IPS-15b (cell line): Measurements from ENCODE around the gene CCL20.

Experiments
- H3K27me3 ChIP-seq: one replicate; pipeline ENCODE4 v1.6.1; 2013; ENCODE audit warnings: low read length; ENCODE audit not compliant: control insufficient read depth, insufficient read depth
- H3K36me3 ChIP-seq: one replicate; pipeline ENCODE4 v1.6.1; 2013; ENCODE audit warnings: low read length; ENCODE audit not compliant: control insufficient read depth, insufficient read depth
- H3K4me1 ChIP-seq: one replicate; pipeline ENCODE4 v1.6.1; 2013; ENCODE audit warnings: mild to moderate bottlenecking, low read length; ENCODE audit not compliant: control insufficient read depth, insufficient read depth
- H3K4me3 ChIP-seq: one replicate; pipeline ENCODE4 v1.5.1; 2013; ENCODE audit warnings: low read depth, low read length
- H3K9ac ChIP-seq: one replicate; pipeline ENCODE4 v1.6.1; 2013; ENCODE audit warnings: low read depth, mild to moderate bottlenecking, low read length
- H3K9me3 ChIP-seq: one replicate; pipeline ENCODE4 v1.6.1; 2013; ENCODE audit warnings: mild to moderate bottlenecking, low read length; ENCODE audit not compliant: control insufficient read depth, insufficient read depth

Gene CCL20

DNA sequence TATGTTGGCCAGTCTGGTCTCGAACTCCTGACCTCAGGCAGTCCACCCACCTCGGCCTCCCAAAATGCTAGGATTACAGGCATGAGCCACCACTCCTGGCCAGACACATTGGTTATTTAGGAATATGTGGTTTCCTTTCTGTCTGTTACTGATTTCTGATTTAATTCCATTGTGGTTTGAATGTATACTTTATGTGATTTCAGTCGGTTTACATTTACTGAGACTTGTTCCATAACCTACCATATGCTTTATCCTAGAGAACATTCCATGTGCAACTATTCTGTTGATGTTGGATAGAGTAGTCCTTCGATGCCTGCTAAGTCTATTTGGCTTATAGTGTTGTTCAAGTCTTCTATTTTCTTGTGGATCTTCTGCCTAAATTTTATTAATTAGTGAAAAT, 1.6 kb upstream of the CCL20 start:
- no peak overlapping the region for H3K4me3 ChIP-seq
- H3K27me3 ChIP-seq = no peaks in the 10 kb centered on the region
- H3K36me3 ChIP-seq = no peaks in the 10 kb centered on the region
- H3K4me1 ChIP-seq = no peaks in the 10 kb centered on the region
- H3K9ac ChIP-seq = no peak overlapping the region
- no peaks in the 10 kb centered on the region for H3K9me3 ChIP-seq

GRCh38 chr2:227813229-227813561, 447 bp upstream of the CCL20 start:
- no peak overlapping the region for H3K4me3 ChIP-seq
- no peaks in the 10 kb centered on the region for H3K9me3 ChIP-seq
- H3K36me3 ChIP-seq = no peaks in the 10 kb centered on the region

DNA sequence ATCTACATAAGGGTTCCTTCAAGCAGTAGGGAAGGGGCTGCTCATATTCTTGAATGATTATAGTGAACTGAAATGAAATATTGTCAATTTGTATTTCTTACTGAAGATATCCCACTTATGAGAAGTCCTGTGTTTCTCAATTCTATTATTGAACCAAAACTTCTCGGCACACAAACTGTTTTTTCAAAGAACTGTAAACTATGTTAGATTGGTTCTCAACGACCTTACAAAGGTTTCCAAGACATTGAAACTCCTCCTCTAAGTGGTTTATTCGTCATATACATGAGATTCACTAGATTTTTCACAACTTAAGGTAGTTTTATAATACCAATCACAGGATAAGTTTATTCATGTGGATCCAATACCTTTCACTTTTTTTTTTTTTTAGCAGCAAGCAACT, 1.4 kb downstream of the CCL20 start:
- Histone ChIP-seq H3K4me3 (no peak overlapping the region), H3K27me3 (no peaks in the 10 kb centered on the region), H3K9me3 (no peaks in the 10 kb centered on the region), H3K9ac (no peak overlapping the region), H3K4me1 (no peaks in the 10 kb centered on the region), H3K36me3 (no peaks in the 10 kb centered on the region)

More at GRCh38 chr2:227813229-227813561, 447 bp upstream of the CCL20 start:
- no peaks in the 10 kb centered on the region for H3K4me1 ChIP-seq
- H3K9ac ChIP-seq = no peak overlapping the region
- H3K27me3 ChIP-seq = no peaks in the 10 kb centered on the region

GRCh38 chr2:227816507-227817294, 3.1 kb downstream of the CCL20 start:
- H3K9ac ChIP-seq = no peak overlapping the region
- no peaks in the 10 kb centered on the region for H3K27me3 ChIP-seq
- no peak overlapping the region for H3K4me3 ChIP-seq
- no peaks in the 10 kb centered on the region for H3K36me3 ChIP-seq
- no peaks in the 10 kb centered on the region for H3K4me1 ChIP-seq
- H3K9me3 ChIP-seq = no peaks in the 10 kb centered on the region

DNA sequence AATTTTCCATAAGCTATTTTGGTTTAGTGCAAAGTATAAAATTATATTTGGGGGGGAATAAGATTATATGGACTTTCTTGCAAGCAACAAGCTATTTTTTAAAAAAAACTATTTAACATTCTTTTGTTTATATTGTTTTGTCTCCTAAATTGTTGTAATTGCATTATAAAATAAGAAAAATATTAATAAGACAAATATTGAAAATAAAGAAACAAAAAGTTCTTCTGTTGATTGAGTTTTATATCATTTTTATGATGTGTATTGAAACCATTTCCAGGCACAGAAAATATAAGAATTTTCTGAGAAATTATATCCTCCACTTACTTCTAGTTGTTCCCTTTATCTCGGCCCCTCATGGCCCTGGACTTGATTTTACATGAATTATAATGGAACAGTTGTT, 3.7 kb downstream of the CCL20 start:
- no peaks in the 10 kb centered on the region for H3K36me3 ChIP-seq
- no peaks in the 10 kb centered on the region for H3K4me1 ChIP-seq
- no peak overlapping the region for H3K9ac ChIP-seq
- H3K27me3 ChIP-seq = no peaks in the 10 kb centered on the region
- H3K4me3 ChIP-seq = no peak overlapping the region
- H3K9me3 ChIP-seq = no peaks in the 10 kb centered on the region

- Histone ChIP-seq H3K4me3 (no peak overlapping the region), H3K4me1 (no peaks in the 10 kb centered on the region), H3K36me3 (no peaks in the 10 kb centered on the region), H3K27me3 (no peaks in the 10 kb centered on the region), H3K9ac (no peak overlapping the region), H3K9me3 (no peaks in the 10 kb centered on the region)
These were observed 4.4 kb downstream of the CCL20 start for GRCh38 chr2:227817850-227818674.

DNA sequence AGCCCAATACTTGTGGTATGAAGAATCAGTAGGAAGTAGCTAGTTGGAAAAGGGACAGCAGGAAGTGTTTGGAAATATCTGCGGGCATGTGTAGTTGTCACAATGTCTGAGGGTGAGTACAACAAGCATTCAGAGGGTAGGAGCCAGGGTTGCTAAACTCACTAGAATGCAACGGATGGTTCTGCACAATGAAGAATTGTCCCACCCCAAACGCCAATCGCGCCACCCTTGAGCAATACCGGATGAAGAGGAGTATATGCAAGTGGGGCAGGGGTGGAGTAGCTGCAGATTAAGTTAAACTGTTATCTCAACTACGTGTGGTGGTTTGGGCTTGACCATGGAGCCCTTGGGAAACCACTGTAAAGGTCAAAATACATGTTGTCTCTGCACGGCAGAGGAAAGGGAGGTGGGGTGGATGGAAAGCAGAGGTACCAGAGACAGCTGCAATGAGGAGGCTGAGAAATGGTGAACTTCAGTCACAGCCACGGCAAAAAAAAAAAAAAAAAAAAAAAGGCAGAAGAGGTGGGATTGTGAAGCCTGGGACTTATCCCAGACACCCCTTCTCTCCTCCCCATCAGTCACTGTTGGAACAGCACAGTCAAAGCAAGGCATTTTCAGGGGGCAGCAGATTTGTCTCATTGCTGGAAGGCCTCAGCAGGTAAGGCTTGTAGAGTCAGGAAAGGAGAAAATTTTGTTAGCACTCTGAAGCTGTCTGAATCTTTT, 5.2 kb downstream of the CCL20 start:
- H3K9me3 ChIP-seq = no peaks in the 10 kb centered on the region
- H3K27me3 ChIP-seq = no peaks in the 10 kb centered on the region
- H3K4me3 ChIP-seq = no peak overlapping the region
- no peak overlapping the region for H3K9ac ChIP-seq
- no peaks in the 10 kb centered on the region for H3K4me1 ChIP-seq
- no peaks in the 10 kb centered on the region for H3K36me3 ChIP-seq

- Histone ChIP-seq H3K36me3 (no peaks in the 10 kb centered on the region), H3K4me3 (no peak overlapping the region), H3K9ac (no peak overlapping the region), H3K9me3 (no peaks in the 10 kb centered on the region), H3K4me1 (no peaks in the 10 kb centered on the region), H3K27me3 (no peaks in the 10 kb centered on the region)
These were observed 5.7 kb downstream of the CCL20 start for GRCh38 chr2:227819398-227819697.

DNA sequence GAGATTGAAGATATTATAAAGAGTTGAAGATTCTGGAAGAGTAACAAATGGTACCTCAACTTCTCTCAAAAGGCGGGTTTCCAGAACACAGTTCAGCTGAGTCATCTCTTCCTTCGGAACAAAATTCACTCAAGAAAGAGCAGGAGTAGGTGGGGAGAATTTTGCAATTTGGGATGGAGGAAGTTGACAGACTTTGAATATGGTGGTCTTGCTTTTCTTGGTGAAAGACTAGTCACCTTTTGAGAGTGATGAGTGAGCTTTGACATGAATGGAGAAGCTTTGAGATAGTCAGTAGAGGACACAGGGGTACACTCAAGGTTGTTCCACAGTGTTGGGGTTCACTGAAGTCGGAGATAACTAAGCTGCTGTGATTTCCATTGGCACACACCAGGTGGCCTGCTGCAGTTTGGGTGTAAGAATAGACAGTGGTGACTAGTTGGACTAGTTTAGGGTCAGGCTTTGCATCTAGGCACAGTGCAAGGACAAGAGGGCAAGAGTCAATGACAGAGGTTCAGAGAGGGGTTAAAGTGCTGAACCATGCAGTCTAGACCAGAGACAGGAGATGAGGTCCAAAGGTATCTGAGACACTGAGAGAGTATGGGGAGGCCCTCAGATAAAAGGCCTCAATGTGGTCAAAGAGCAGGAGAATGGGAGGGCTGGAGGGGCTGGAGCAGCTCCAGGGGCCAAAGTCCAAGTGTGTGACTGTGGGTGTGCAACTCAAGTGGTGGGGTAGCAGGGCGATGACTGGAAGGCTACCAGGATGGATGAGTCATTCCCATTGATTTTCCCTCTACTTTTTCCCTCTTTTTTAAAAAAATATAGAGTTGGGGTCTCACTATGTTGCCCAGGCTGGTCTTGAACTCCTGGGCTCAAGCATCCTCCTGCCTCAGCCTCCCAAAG, 7.7 kb downstream of the CCL20 start:
- no peaks in the 10 kb centered on the region for H3K36me3 ChIP-seq
- no peaks in the 10 kb centered on the region for H3K27me3 ChIP-seq
- H3K9me3 ChIP-seq = no peaks in the 10 kb centered on the region
- no peaks in the 10 kb centered on the region for H3K4me1 ChIP-seq
- H3K9ac ChIP-seq = no peak overlapping the region
- no peak overlapping the region for H3K4me3 ChIP-seq

- Histone ChIP-seq H3K27me3 (no peaks in the 10 kb centered on the region), H3K9ac (no peak overlapping the region), H3K4me1 (no peaks in the 10 kb centered on the region), H3K4me3 (no peak overlapping the region), H3K9me3 (no peaks in the 10 kb centered on the region), H3K36me3 (no peaks in the 10 kb centered on the region)
These were observed 8.9 kb downstream of the CCL20 start for GRCh38 chr2:227822416-227823003.

DNA sequence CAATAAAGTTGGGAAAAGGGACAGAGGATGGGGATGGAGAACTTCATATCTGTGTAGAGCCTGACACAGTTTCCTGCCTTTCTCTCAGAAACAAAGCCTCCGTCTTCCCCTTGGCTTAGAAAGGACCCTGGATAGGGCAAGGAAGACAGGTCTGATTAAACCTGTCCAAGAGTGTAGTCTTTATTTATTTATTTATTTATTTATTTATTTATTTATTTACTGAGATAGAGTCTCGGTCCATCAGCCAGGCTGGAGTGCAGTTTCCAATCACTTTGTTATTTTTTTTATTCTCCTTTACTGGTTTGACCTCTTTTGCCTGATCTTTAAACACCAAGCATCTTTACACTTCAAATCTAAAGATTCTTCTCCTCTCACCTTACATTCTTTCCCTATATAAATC, 10.3 kb downstream of the CCL20 start:
- Histone ChIP-seq H3K9me3 (no peaks in the 10 kb centered on the region), H3K4me1 (no peaks in the 10 kb centered on the region), H3K27me3 (no peaks in the 10 kb centered on the region)

More for the DNA sequence above, 10.3 kb downstream of the CCL20 start:
- Histone ChIP-seq H3K9ac (no peak overlapping the region), H3K4me3 (no peak overlapping the region), H3K36me3 (no peaks in the 10 kb centered on the region)
